HEK293T (cell line): ENCODE measurements around the gene ARHGAP5.

Source experiments
- ARNT ChIP-seq: fragments of 450-650 bp; IDR thresholded peaks from 2 replicates; pipeline ENCODE4 v1.6.1; 2017; ENCODE audit warnings: mild to moderate bottlenecking
- BHLHE40 ChIP-seq: fragments of 450-650 bp; IDR thresholded peaks from 2 replicates; pipeline ENCODE4 v1.6.1; 2016; ENCODE audit warnings: mild to moderate bottlenecking, moderate library complexity, borderline replicate concordance
- CTBP1 ChIP-seq: fragments of 450-650 bp; IDR thresholded peaks from 2 replicates; pipeline ENCODE4 v1.6.1; 2016; ENCODE audit warnings: borderline replicate concordance
- ELF4 ChIP-seq: fragments of 450-650 bp; IDR thresholded peaks from 2 replicates; pipeline ENCODE4 v1.6.1; 2017; ENCODE audit warnings: antibody characterized with exemption
- FOXM1 ChIP-seq: fragments of 450-650 bp; IDR thresholded peaks from 2 replicates; pipeline ENCODE4 v1.6.1; 2017; ENCODE audit warnings: mild to moderate bottlenecking, borderline replicate concordance
- HDGF ChIP-seq: fragments of 450-650 bp; IDR thresholded peaks from 2 replicates; pipeline ENCODE4 v1.6.1; 2017; ENCODE audit warnings: antibody characterized with exemption, borderline replicate concordance
- NFRKB ChIP-seq: fragments of 450-650 bp; IDR thresholded peaks from 2 replicates; pipeline ENCODE4 v1.6.1; 2016; ENCODE audit warnings: mild to moderate bottlenecking, moderate library complexity
- SP1 ChIP-seq: fragments of 450-650 bp; IDR thresholded peaks from 2 replicates; pipeline ENCODE4 v1.6.1; 2017
- SUZ12 ChIP-seq: fragments of 450-650 bp; IDR thresholded peaks from 2 replicates; pipeline ENCODE4 v1.6.1; 2016; ENCODE audit warnings: mild to moderate bottlenecking
- TARDBP ChIP-seq: fragments of 450-650 bp; IDR thresholded peaks from 2 replicates; pipeline ENCODE4 v1.6.1; 2016
- ZNF384 ChIP-seq: fragments of 450-650 bp; IDR thresholded peaks from 2 replicates; pipeline ENCODE4 v1.6.1; 2016

GRCh38 chr14:32074887-32075572 is 2.1 kb upstream of the ARHGAP5 start:
- no peak for TF ChIP-seq HDGF
- no peak for TF ChIP-seq FOXM1
- TF ChIP-seq CTBP1: no peak
- no peak for TF ChIP-seq NFRKB
- TF ChIP-seq ARNT: no peak
- TF ChIP-seq BHLHE40: no peak
- no peak for TF ChIP-seq TARDBP
- no peak for TF ChIP-seq SP1
- TF ChIP-seq SUZ12: no peak
- no peak for TF ChIP-seq ZNF384
- no peak for TF ChIP-seq ELF4
